K562 (cell line): ENCODE data around the gene KIF25. TPM values are rescaled to one million over a fixed set of nuclear protein-coding genes. Genes with fewer than 3 reads are reported as not detected.

ENCODE experiments used
- ATAC-seq: fragments of 200-7000 bp; cut with Tn5 transposase; 3 replicates; pipeline ENCODE4 v1.9.1; 2020; ENCODE audit warnings: moderate library complexity
- BruUV-seq: library from RNA; stranded (reverse); fragments of 400-500 nt; replicated peaks from 2 replicates; lab custom pipeline; 2021; lab: Mats Ljungman, UMichigan
- CTCF ChIA-PET: fragments of 300-600 bp; formaldehyde crosslinking; extraction: SDS; loops from one replicate; lab custom pipeline; 2021; ENCODE audit warnings: low intra/inter-chr PET ratio; lab: Yijun Ruan, JAX
- POLR2A ChIA-PET: fragments of 300-600, 350-650 bp; sonication (Branson Sonifier 250); formaldehyde crosslinking; extraction: SDS; loops from one replicate; lab custom pipeline; 2021; ENCODE audit warnings: antibody characterized with exemption, inconsistent platforms; lab: Yijun Ruan, JAX
- DNase-seq, 4 experiments: peaks; one replicate each; pipeline versions ENCODE4 v3.0.0 to v3.0.0-alpha.2; 2011 to 2018; ENCODE audit warnings: low spot score in 3 of 4, mixed read lengths in 3 of 4; ENCODE audit errors: extremely low read depth in 1 of 4
- FAIRE-seq: peaks from 2 replicates; lab custom pipeline; 2011; peaks lifted over from hg19 to GRCh38; lab: Jason Lieb, UNC
- H2AFZ ChIP-seq: 2 replicates; pipeline ENCODE4 v1.6.0; 2011; ENCODE audit warnings: low read depth, low read length, control low read depth, inconsistent platforms
- H3K27ac ChIP-seq: fragments of 200-600 bp; 3 replicates; pipeline ENCODE4 v1.8.0; 2011; ENCODE audit warnings: low read depth, mild to moderate bottlenecking, control low read depth, inconsistent platforms, low read length, moderate library complexity, mixed read lengths; ENCODE audit errors: extremely low read depth
- H3K27me3 ChIP-seq, 2 experiments: fragments of 300-600 bp in 1 of 2; 2 replicates in 1 of 2; 3 replicates in 1 of 2; pipeline versions ENCODE4 v1.6.0 to v1.8.0; 2011; ENCODE audit warnings: inconsistent platforms in 2 of 2, low read length in 2 of 2, mild to moderate bottlenecking in 1 of 2, mixed read lengths in 1 of 2, moderate library complexity in 1 of 2; ENCODE audit not compliant: control insufficient read depth in 2 of 2, insufficient read depth in 2 of 2
- H3K36me3 ChIP-seq: fragments of 300-600 bp; 3 replicates; pipeline ENCODE4 v1.8.0; 2011; ENCODE audit warnings: mild to moderate bottlenecking, low read length, inconsistent platforms; ENCODE audit not compliant: control insufficient read depth, insufficient read depth
- H3K4me1 ChIP-seq, 2 experiments: fragments of 200-600 bp in 1 of 2; replicated peaks in 1 of 2; 2 replicates in 1 of 2; 3 replicates in 1 of 2; pipeline versions ENCODE4 v1.5.1 to v1.8.0; 2011; ENCODE audit warnings: inconsistent platforms in 2 of 2, low read length in 2 of 2, mild to moderate bottlenecking in 1 of 2, mixed read lengths in 1 of 2, moderate library complexity in 1 of 2; ENCODE audit not compliant: control insufficient read depth in 2 of 2, insufficient read depth in 2 of 2
- H3K4me2 ChIP-seq: 2 replicates; pipeline ENCODE4 v1.6.1; 2011; ENCODE audit warnings: low read length, control low read depth, inconsistent platforms, mixed read lengths; ENCODE audit not compliant: insufficient read depth
- H3K4me3 ChIP-seq: fragments of 200-600 bp; sonication (generic), shearing (Covaris generic); 2 replicates; pipeline ENCODE4 v1.5.1; 2016; ENCODE audit warnings: control low read depth, inconsistent platforms
- H3K79me2 ChIP-seq: fragments of 200-600 bp; 3 replicates; pipeline ENCODE4 v1.8.0; 2011; ENCODE audit warnings: low read length, inconsistent platforms; ENCODE audit not compliant: control insufficient read depth, insufficient read depth
- H3K9ac ChIP-seq, 2 experiments: 2 replicates each; pipeline versions ENCODE4 v1.6.0 to v1.6.1; 2011; ENCODE audit warnings: low read depth in 2 of 2, low read length in 2 of 2, control low read depth in 1 of 2, inconsistent platforms in 1 of 2, mild to moderate bottlenecking in 1 of 2, mixed read lengths in 1 of 2; ENCODE audit not compliant: insufficient read depth in 1 of 2
- H3K9me1 ChIP-seq: one replicate; pipeline ENCODE4 v1.6.0; 2011; ENCODE audit warnings: inconsistent platforms, mild to moderate bottlenecking, low read length, moderate library complexity; ENCODE audit not compliant: control insufficient read depth, insufficient read depth
- H3K9me3 ChIP-seq: replicated peaks from 2 replicates; pipeline ENCODE4 v1.5.1; 2011; ENCODE audit warnings: low read depth, low read length, inconsistent platforms; ENCODE audit not compliant: control insufficient read depth, insufficient read depth
- H4K20me1 ChIP-seq: replicated peaks from 2 replicates; pipeline ENCODE4 v1.6.1; 2011; ENCODE audit warnings: low read length, inconsistent platforms, mixed read lengths; ENCODE audit not compliant: control insufficient read depth, insufficient read depth
- ARHGAP35 ChIP-seq: fragments of 450-650 bp; IDR thresholded peaks from 2 replicates; pipeline ENCODE4 v1.6.1; 2018; ENCODE audit not compliant: partially characterized antibody
- C11orf30 ChIP-seq: fragments of 450-650 bp; IDR thresholded peaks from 2 replicates; pipeline ENCODE4 v1.6.1; 2016; ENCODE audit warnings: low read depth, mild to moderate bottlenecking
- EP300 ChIP-seq: IDR thresholded peaks from 2 replicates; pipeline ENCODE4 v1.6.1; 2012; ENCODE audit warnings: low read length, improper control_type of control experiment
- GATAD2B ChIP-seq: fragments of 450-650 bp; IDR thresholded peaks from 2 replicates; pipeline ENCODE4 v1.6.1; 2017; ENCODE audit warnings: mild to moderate bottlenecking, borderline replicate concordance
- HEY1 ChIP-seq: fragments of 250-450 bp; sonication (Bioruptor Pico); IDR thresholded peaks from 2 replicates; pipeline ENCODE4 v1.5.0; 2020; ENCODE audit warnings: mild to moderate bottlenecking, moderate library complexity, borderline replicate concordance
- ILK ChIP-seq: fragments of 450-650 bp; IDR thresholded peaks from 2 replicates; pipeline ENCODE4 v1.6.1; 2016; ENCODE audit warnings: missing genetic modification characterization, low read depth, mild to moderate bottlenecking, missing compliant biosample characterization, moderate library complexity, borderline replicate concordance
- KLF10 ChIP-seq: fragments of 250-450 bp; sonication (Bioruptor Pico); IDR thresholded peaks from 2 replicates; pipeline ENCODE4 v1.6.1; 2021; ENCODE audit warnings: matching md5 sums
- L3MBTL2 ChIP-seq: fragments of 450-650 bp; IDR thresholded peaks from 2 replicates; pipeline ENCODE4 v1.6.1; 2016; ENCODE audit warnings: mild to moderate bottlenecking, moderate library complexity
- NR4A1 ChIP-seq, 2 experiments: fragments of 250-450 bp in 1 of 2; fragments of 450-650 bp in 1 of 2; sonication (Bioruptor Pico) in 1 of 2; IDR thresholded peaks; 2 replicates each; pipeline versions ENCODE4 v1.4.0 to v1.6.1; 2016 to 2020; ENCODE audit warnings: mild to moderate bottlenecking in 2 of 2, missing compliant biosample characterization in 1 of 2, missing genetic modification characterization in 1 of 2, moderate library complexity in 1 of 2
- PRMT5 ChIP-seq: sonication (generic); formaldehyde crosslinking; IDR thresholded peaks from 2 replicates; pipeline ENCODE4 v1.5.0; 2020; ENCODE audit warnings: missing genetic modification reagents
- SP1 ChIP-seq: sonication (generic); formaldehyde crosslinking; IDR thresholded peaks from 2 replicates; pipeline ENCODE4 v1.8.1; 2022; ENCODE audit warnings: mild to moderate bottlenecking, missing genetic modification reagents
- SPI1 ChIP-seq: IDR thresholded peaks from 2 replicates; pipeline ENCODE4 v1.6.1; 2011; ENCODE audit warnings: low read depth, low read length, control low read depth, borderline replicate concordance
- TEAD4 ChIP-seq, 2 experiments: sonication (generic) in 1 of 2; formaldehyde crosslinking in 1 of 2; IDR thresholded peaks; 2 replicates each; pipeline versions ENCODE4 v1.6.1 to v1.8.0; 2012 to 2022; ENCODE audit warnings: borderline replicate concordance in 1 of 2, inconsistent platforms in 1 of 2, low read length in 1 of 2, mild to moderate bottlenecking in 1 of 2, missing genetic modification reagents in 1 of 2
- ZC3H4 ChIP-seq: sonication (generic); formaldehyde crosslinking; IDR thresholded peaks from 2 replicates; pipeline ENCODE4 v1.9.0; 2021; ENCODE audit warnings: missing genetic modification reagents, borderline replicate concordance
- ZNF217 ChIP-seq: sonication (generic); formaldehyde crosslinking; IDR thresholded peaks from 2 replicates; pipeline ENCODE4 v1.8.0; 2022; ENCODE audit warnings: mild to moderate bottlenecking, missing genetic modification reagents
- ZNF253 ChIP-seq: fragments of 250-450 bp; sonication (Bioruptor Pico); conservative IDR thresholded peaks from 2 replicates; pipeline ENCODE4 v1.6.1; 2021; ENCODE audit warnings: mild to moderate bottlenecking
- ZNF507 ChIP-seq: conservative IDR thresholded peaks from 2 replicates; pipeline ENCODE4 v1.6.1; 2017; ENCODE audit warnings: missing genetic modification characterization, missing compliant biosample characterization
- ZNF561 ChIP-seq: fragments of 450-650 bp; formaldehyde crosslinking; conservative IDR thresholded peaks from 2 replicates; pipeline ENCODE4 v1.4.0; 2020; ENCODE audit warnings: mild to moderate bottlenecking, moderate library complexity
- WGBS: fragments of 100-300 bp; shearing (Covaris generic); methylation state at CpG from one replicate; pipeline ENCODE4 v1.1.6; 2016; ENCODE audit warnings: low coverage, mixed read lengths; ENCODE audit not compliant: insufficient coverage; ENCODE audit errors: missing lambda C conversion rate; 5-methylcytosine and 5-hydroxymethylcytosine counted together
- in situ Hi-C: fragments of 300-500 bp; cut with MboI; formaldehyde crosslinking; loops from 4 replicates; pipeline ENCODE4 v1.15.0; 2018; ENCODE audit warnings: inconsistent platforms, mixed read lengths
- intact Hi-C: fragments of 100-400 bp; cut with micrococcal nuclease; formaldehyde crosslinking; loops from 2 replicates; pipeline ENCODE4 v1.14.2; 2022
- polyA plus RNA-seq, 8 experiments: library from polyadenylated mRNA; depleted of rRNA in 4 of 8; stranded (reverse) in 5 of 8; unstranded in 3 of 8; fragments of >200 nt; fragmentation: Nextera tagmentation in 2 of 8; fragmentation: Illumina TruSeq in 1 of 8; extraction: Ambion mirVana in 2 of 8; extraction: Trizol in 1 of 8; gene quantifications; 2 replicates each; pipeline versions ENCODE4 v1.2.1 to v1.2.3, GENCODE V29; 2011 to 2014; ENCODE audit warnings: inconsistent platforms in 1 of 8, missing spikeins in 1 of 8
- total RNA-seq, 7 experiments: library from RNA; depleted of rRNA in 6 of 7; stranded (reverse); fragments of >200 nt in 6 of 7; fragmentation: Illumina TruSeq in 2 of 7; extraction: Trizol in 2 of 7; gene quantifications; 2 replicates each; pipeline versions ENCODE4 v1.2.1 to v1.2.3, GENCODE V29; 2011 to 2021; ENCODE audit warnings: low replicate concordance in 1 of 7
- TF ChIP-seq, protein P1 (sequence below): fragments of 250-450 bp; sonication (Bioruptor Pico); IDR thresholded peaks from 2 replicates; pipeline ENCODE4 v1.8.0; 2022; ENCODE audit warnings: inconsistent platforms
- TF ChIP-seq, protein P2 (sequence below): fragments of 150-350 bp; conservative IDR thresholded peaks from 2 replicates; pipeline ENCODE4 v1.6.1; 2014; ENCODE audit warnings: low read length

KIF25 gene
- total and polyA plus RNA-seq, 9 of the 15 experiments (the other 6 are each of a cell fraction or from before 2014, with no cell fraction given): 0.04 to 0.49 (median 0.23) TPM; not detected in 5

DNA sequence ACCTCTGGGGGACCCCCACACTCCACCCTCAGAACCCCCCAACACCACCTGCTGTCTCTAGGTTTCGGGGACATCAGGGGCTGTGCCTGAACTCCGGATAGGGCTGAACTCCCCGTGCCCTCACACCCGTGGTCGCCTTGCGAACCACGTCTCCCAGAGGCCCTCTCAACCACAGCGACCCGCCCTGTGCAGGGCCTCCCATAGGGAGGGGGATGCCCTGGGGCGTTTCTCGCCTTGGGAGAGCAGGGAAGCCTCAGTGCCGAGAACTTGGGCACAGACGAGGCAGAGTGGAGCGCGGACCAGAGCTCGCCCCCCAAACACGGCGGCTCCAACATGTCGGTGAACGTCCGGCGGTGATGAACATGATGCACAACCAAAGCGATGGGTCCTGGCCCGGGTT, 74.8 kb downstream of the KIF25 start:
- Histone ChIP-seq H3K4me2 (no peak overlapping the region), H3K9me1 (no peaks in the 10 kb centered on the region), H3K4me3 (no peak overlapping the region), H3K36me3 (no peaks in the 10 kb centered on the region), H4K20me1 (no peaks in the 10 kb centered on the region), H3K4me1 (peaks cover 0 to 11% of the 10 kb centered on the region in 2 experiments; a peak in 2 of 5 replicates), H3K27me3 (peaks cover 32 to 67% of the 10 kb centered on the region in 2 experiments), H3K27ac (no peak overlapping the region), H3K9me3 (no peaks in the 10 kb centered on the region; the same call in 1 of the 2 replicates), H2AFZ (no peak overlapping the region), H3K79me2 (no peaks in the 10 kb centered on the region), H3K9ac (no peak overlapping the region)
- no peak for FAIRE-seq
- BruUV-seq: no TSS peak
- ChIA-PET POLR2A (interaction anchor here (0.6 to 2.6 kb wide), 3 partner anchors 9 to 406 kb away, joined by 3 to 10 read pairs (median 3); no protein-coding TSS in a partner anchor), CTCF (no interaction called here)
- WGBS: 4% methylated on average over 21 of the region's 24 CpGs
- in situ Hi-C loops: no loop called here
- TF ChIP-seq SPI1 (no peak), EP300 (no peak), NR4A1 (CRISPR knock-in tag; IDR thresholded peaks at IDR 0.05) (no peak), NR4A1 (tag; IDR thresholded peaks at IDR 0.05) (no peak), HEY1 (CRISPR knock-in tag) (no peak), C11orf30 (no peak), ARHGAP35 (no peak), ZNF561 (CRISPR knock-in tag) (no peak), ZNF253 (CRISPR knock-in tag) (no peak), SP1 (CRISPR knock-in tag) (no peak), GATAD2B (no peak), KLF10 (CRISPR knock-in tag) (no peak), PRMT5 (CRISPR knock-in tag) (no peak), TEAD4 (IDR thresholded peaks at IDR 0.05; ENCODE audit: low read length) (no peak), TEAD4 (CRISPR knock-in tag; IDR thresholded peaks at IDR 0.05; ENCODE audit: borderline replicate concordance) (no peak), ZNF507 (tag) (no peak), ZNF217 (CRISPR knock-in tag) (no peak), ZC3H4 (no peak), ILK (tag) (no peak), L3MBTL2 (no peak)
- TF ChIP-seq, protein P1, sequence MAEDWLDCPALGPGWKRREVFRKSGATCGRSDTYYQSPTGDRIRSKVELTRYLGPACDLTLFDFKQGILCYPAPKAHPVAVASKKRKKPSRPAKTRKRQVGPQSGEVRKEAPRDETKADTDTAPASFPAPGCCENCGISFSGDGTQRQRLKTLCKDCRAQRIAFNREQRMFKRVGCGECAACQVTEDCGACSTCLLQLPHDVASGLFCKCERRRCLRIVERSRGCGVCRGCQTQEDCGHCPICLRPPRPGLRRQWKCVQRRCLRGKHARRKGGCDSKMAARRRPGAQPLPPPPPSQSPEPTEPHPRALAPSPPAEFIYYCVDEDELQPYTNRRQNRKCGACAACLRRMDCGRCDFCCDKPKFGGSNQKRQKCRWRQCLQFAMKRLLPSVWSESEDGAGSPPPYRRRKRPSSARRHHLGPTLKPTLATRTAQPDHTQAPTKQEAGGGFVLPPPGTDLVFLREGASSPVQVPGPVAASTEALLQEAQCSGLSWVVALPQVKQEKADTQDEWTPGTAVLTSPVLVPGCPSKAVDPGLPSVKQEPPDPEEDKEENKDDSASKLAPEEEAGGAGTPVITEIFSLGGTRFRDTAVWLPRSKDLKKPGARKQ: no peak
- TF ChIP-seq, protein P2, sequence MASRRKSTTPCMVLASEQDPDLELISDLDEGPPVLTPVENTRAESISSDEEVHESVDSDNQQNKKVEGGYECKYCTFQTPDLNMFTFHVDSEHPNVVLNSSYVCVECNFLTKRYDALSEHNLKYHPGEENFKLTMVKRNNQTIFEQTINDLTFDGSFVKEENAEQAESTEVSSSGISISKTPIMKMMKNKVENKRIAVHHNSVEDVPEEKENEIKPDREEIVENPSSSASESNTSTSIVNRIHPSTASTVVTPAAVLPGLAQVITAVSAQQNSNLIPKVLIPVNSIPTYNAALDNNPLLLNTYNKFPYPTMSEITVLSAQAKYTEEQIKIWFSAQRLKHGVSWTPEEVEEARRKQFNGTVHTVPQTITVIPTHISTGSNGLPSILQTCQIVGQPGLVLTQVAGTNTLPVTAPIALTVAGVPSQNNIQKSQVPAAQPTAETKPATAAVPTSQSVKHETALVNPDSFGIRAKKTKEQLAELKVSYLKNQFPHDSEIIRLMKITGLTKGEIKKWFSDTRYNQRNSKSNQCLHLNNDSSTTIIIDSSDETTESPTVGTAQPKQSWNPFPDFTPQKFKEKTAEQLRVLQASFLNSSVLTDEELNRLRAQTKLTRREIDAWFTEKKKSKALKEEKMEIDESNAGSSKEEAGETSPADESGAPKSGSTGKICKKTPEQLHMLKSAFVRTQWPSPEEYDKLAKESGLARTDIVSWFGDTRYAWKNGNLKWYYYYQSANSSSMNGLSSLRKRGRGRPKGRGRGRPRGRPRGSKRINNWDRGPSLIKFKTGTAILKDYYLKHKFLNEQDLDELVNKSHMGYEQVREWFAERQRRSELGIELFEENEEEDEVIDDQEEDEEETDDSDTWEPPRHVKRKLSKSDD: no peak
- ATAC-seq: no peak
- no peak for DNase-seq
- intact Hi-C loops: no loop called here
